H1 (cell line): Measurements from ENCODE around the gene PHGDH. TPM values are rescaled to one million over a fixed set of nuclear protein-coding genes. Genes with fewer than 3 reads are reported as not detected.

Source experiments
- POU5F1 ChIP-seq: IDR thresholded peaks from 2 replicates; pipeline ENCODE4 v1.6.1; 2011; ENCODE audit warnings: low read depth, mild to moderate bottlenecking, low read length, moderate library complexity
- RNF2 ChIP-seq: fragments of 200-900, 300-1000 bp; sonication (generic); IDR thresholded peaks from 2 replicates; pipeline ENCODE4 v1.7.1; 2016; ENCODE audit warnings: borderline replicate concordance, low read depth, mild to moderate bottlenecking, antibody characterized with exemption, low read length; ENCODE audit not compliant: poor library complexity, severe bottlenecking; ENCODE audit errors: missing control alignments
- SAP30 ChIP-seq: fragments of 300-600 bp; sonication (generic); IDR thresholded peaks from 2 replicates; pipeline ENCODE4 v1.7.1; 2012; ENCODE audit warnings: low read length, moderate library complexity, mild to moderate bottlenecking, inconsistent platforms; ENCODE audit not compliant: insufficient read depth, insufficient replicate concordance
- ZNF274 ChIP-seq: IDR thresholded peaks from 2 replicates; pipeline ENCODE4 v1.7.0; 2012; ENCODE audit warnings: low read length, borderline replicate concordance; ENCODE audit errors: extremely low read depth
- polyA plus RNA-seq, 7 experiments: library from polyadenylated mRNA; depleted of rRNA in 3 of 7; stranded (reverse) in 5 of 7; unstranded in 2 of 7; fragments of >200 nt in 5 of 7; fragments of 200-250 nt in 2 of 7; gene quantifications; 1 replicate in 5 of 7; 2 replicates in 1 of 7; 4 replicates in 1 of 7; pipeline versions ENCODE4 v1.2.1 to v1.2.3, GENCODE V29; 2011 to 2013; ENCODE audit warnings: missing spikeins in 2 of 7, mixed read lengths in 2 of 7
- total RNA-seq: library from RNA; stranded (reverse); fragmentation: NEBNext Ultra II Directional; extraction: Animal tissue kit (Norgen Biotek cat#: 25700); gene quantifications from 2 replicates; pipeline ENCODE4 v1.2.1, GENCODE V29; 2021
- TF ChIP-seq, protein P1 (sequence below): fragments of 300-600 bp; sonication (generic); IDR thresholded peaks from 2 replicates; pipeline ENCODE4 v1.7.1; 2012; ENCODE audit warnings: low read length, moderate library complexity, mild to moderate bottlenecking, inconsistent platforms; ENCODE audit not compliant: insufficient replicate concordance

Gene PHGDH
- total and polyA plus RNA-seq, 2 of the 8 experiments (the other 6 are each of a cell fraction or from before 2014, with no cell fraction given), result 358 to 687 TPM

DNA sequence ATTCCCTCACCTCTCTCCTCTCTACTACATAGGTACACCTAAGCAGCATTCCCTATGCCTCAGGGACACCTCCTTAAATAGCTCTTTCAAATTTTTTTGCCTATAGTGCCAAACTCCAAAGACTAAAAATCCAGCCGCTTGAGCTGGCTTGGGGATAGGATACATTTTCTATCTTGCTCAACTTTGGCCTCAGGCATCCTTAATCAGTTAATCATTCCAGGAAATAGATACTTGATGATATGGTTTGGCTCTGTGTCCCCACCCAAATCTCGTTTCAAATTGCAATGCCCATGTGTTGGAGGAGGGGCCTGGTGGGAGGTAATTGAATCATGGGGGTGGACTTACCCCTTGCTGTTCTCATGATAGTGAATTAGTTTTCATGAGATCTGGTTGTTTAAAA is 11.4 kb upstream of the PHGDH start (continued):
- TF ChIP-seq, protein P1, sequence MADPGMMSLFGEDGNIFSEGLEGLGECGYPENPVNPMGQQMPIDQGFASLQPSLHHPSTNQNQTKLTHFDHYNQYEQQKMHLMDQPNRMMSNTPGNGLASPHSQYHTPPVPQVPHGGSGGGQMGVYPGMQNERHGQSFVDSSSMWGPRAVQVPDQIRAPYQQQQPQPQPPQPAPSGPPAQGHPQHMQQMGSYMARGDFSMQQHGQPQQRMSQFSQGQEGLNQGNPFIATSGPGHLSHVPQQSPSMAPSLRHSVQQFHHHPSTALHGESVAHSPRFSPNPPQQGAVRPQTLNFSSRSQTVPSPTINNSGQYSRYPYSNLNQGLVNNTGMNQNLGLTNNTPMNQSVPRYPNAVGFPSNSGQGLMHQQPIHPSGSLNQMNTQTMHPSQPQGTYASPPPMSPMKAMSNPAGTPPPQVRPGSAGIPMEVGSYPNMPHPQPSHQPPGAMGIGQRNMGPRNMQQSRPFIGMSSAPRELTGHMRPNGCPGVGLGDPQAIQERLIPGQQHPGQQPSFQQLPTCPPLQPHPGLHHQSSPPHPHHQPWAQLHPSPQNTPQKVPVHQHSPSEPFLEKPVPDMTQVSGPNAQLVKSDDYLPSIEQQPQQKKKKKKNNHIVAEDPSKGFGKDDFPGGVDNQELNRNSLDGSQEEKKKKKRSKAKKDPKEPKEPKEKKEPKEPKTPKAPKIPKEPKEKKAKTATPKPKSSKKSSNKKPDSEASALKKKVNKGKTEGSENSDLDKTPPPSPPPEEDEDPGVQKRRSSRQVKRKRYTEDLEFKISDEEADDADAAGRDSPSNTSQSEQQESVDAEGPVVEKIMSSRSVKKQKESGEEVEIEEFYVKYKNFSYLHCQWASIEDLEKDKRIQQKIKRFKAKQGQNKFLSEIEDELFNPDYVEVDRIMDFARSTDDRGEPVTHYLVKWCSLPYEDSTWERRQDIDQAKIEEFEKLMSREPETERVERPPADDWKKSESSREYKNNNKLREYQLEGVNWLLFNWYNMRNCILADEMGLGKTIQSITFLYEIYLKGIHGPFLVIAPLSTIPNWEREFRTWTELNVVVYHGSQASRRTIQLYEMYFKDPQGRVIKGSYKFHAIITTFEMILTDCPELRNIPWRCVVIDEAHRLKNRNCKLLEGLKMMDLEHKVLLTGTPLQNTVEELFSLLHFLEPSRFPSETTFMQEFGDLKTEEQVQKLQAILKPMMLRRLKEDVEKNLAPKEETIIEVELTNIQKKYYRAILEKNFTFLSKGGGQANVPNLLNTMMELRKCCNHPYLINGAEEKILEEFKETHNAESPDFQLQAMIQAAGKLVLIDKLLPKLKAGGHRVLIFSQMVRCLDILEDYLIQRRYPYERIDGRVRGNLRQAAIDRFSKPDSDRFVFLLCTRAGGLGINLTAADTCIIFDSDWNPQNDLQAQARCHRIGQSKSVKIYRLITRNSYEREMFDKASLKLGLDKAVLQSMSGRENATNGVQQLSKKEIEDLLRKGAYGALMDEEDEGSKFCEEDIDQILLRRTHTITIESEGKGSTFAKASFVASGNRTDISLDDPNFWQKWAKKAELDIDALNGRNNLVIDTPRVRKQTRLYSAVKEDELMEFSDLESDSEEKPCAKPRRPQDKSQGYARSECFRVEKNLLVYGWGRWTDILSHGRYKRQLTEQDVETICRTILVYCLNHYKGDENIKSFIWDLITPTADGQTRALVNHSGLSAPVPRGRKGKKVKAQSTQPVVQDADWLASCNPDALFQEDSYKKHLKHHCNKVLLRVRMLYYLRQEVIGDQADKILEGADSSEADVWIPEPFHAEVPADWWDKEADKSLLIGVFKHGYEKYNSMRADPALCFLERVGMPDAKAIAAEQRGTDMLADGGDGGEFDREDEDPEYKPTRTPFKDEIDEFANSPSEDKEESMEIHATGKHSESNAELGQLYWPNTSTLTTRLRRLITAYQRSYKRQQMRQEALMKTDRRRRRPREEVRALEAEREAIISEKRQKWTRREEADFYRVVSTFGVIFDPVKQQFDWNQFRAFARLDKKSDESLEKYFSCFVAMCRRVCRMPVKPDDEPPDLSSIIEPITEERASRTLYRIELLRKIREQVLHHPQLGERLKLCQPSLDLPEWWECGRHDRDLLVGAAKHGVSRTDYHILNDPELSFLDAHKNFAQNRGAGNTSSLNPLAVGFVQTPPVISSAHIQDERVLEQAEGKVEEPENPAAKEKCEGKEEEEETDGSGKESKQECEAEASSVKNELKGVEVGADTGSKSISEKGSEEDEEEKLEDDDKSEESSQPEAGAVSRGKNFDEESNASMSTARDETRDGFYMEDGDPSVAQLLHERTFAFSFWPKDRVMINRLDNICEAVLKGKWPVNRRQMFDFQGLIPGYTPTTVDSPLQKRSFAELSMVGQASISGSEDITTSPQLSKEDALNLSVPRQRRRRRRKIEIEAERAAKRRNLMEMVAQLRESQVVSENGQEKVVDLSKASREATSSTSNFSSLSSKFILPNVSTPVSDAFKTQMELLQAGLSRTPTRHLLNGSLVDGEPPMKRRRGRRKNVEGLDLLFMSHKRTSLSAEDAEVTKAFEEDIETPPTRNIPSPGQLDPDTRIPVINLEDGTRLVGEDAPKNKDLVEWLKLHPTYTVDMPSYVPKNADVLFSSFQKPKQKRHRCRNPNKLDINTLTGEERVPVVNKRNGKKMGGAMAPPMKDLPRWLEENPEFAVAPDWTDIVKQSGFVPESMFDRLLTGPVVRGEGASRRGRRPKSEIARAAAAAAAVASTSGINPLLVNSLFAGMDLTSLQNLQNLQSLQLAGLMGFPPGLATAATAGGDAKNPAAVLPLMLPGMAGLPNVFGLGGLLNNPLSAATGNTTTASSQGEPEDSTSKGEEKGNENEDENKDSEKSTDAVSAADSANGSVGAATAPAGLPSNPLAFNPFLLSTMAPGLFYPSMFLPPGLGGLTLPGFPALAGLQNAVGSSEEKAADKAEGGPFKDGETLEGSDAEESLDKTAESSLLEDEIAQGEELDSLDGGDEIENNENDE, result no peak
- TF ChIP-seq ZNF274, result no peak
- no peak for TF ChIP-seq POU5F1
- no peak for TF ChIP-seq RNF2
- no peak for TF ChIP-seq SAP30
